Body of pancreas (tissue), 4 donors: ENCODE results near the gene RNF224. TPM values are rescaled to one million over a fixed set of nuclear protein-coding genes. Genes with fewer than 3 reads are reported as not detected.

Experiments used
- ATAC-seq: fragments of 150-250 bp; one replicate; pipeline ENCODE4 v1.9.1; 2016
- DNase-seq, 4 donors: peaks; one replicate each; pipeline ENCODE4 v3.0.0-alpha.2; 2019
- H3K27ac ChIP-seq, 4 donors: fragments of 200-600 bp; sonication (generic); 1 replicate in 3 of 4; 2 replicates in 1 of 4; pipeline versions ENCODE4 v1.5.1 to v1.6.1; 2016 to 2019; ENCODE audit warnings: mild to moderate bottlenecking in 1 of 4, mixed read lengths in 1 of 4, moderate library complexity in 1 of 4
- H3K27me3 ChIP-seq, 2 donors: fragments of 200-600 bp; sonication (generic); one replicate each; pipeline ENCODE4 v1.6.0; 2016; ENCODE audit warnings: mild to moderate bottlenecking in 1 of 2
- H3K36me3 ChIP-seq, 2 donors: fragments of 200-600 bp; sonication (generic); replicated peaks in 1 of 2; 2 replicates each; pipeline ENCODE4 v1.5.1; 2016; ENCODE audit warnings: low read depth in 2 of 2; ENCODE audit not compliant: insufficient read depth in 1 of 2
- H3K4me1 ChIP-seq: fragments of 200-600 bp; sonication (generic); one replicate; pipeline ENCODE4 v1.6.0; 2016
- H3K4me3 ChIP-seq, 2 donors: fragments of 200-600 bp; sonication (generic); 1 replicate in 1 of 2; 2 replicates in 1 of 2; pipeline ENCODE4 v1.5.1; 2016 to 2019
- H3K9me3 ChIP-seq, 3 donors: fragments of 200-600 bp; sonication (generic); 1 replicate in 2 of 3; 2 replicates in 1 of 3; pipeline ENCODE4 v1.5.1; 2016
- POLR2A ChIP-seq, 3 donors: fragments of 450-650 bp; IDR thresholded peaks; one replicate each; pipeline ENCODE4 v1.6.1; 2016; ENCODE audit warnings: antibody characterized with exemption in 3 of 3, mild to moderate bottlenecking in 2 of 3
- WGBS, 2 donors: methylation state at CpG; one replicate each; pipeline ENCODE4 v1.1.5; 2017; 5-methylcytosine and 5-hydroxymethylcytosine counted together
- intact Hi-C: fragments of 100-400 bp; cut with DNase I; formaldehyde crosslinking; loops from one replicate; pipeline ENCODE4 v1.15.1; 2023
- total RNA-seq, 2 donors: library from RNA; depleted of rRNA; stranded (reverse); fragments of >200 nt; gene quantifications; one replicate each; pipeline ENCODE4 v1.1.0, GENCODE V29; 2016
- TF ChIP-seq, protein P1 (sequence below), 7 experiments: fragments of 450-650 bp in 4 of 7; fragments of 200-600 bp in 3 of 7; sonication (generic) in 3 of 7; IDR thresholded peaks; one replicate each; pipeline ENCODE4 v1.5.1; 2016 to 2019; ENCODE audit warnings: antibody characterized with exemption in 7 of 7

The RNF224 gene
- total RNA-seq, 2 donors from 2014 or later, result 0.26 TPM; not detected in 1

DNA sequence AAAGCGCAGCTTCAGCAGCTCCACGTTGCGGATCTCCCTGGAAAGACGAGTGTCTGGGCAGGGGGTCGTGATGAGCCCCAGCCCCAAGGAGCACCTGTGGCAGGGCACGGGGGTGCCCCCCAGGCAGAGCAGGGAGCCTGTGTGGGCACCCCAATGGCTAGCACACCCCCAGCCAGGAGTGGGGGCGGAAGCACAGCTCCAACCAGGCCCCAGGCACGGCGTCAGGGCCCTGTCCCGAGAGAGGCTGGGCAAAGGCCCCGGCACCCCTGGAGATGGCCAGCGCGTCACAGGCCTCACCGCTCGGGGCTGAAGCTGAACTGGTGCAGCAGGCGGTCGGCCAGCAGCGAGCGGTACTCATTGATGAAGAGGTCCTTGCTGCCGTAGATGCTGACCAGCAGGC, 46.8 kb upstream of the RNF224 start:
- no peak for ATAC-seq
- WGBS, 2 donors, result 90 to 100% methylated on average over 3 to 18 of the region's 20 CpGs
- TF ChIP-seq, protein P1, sequence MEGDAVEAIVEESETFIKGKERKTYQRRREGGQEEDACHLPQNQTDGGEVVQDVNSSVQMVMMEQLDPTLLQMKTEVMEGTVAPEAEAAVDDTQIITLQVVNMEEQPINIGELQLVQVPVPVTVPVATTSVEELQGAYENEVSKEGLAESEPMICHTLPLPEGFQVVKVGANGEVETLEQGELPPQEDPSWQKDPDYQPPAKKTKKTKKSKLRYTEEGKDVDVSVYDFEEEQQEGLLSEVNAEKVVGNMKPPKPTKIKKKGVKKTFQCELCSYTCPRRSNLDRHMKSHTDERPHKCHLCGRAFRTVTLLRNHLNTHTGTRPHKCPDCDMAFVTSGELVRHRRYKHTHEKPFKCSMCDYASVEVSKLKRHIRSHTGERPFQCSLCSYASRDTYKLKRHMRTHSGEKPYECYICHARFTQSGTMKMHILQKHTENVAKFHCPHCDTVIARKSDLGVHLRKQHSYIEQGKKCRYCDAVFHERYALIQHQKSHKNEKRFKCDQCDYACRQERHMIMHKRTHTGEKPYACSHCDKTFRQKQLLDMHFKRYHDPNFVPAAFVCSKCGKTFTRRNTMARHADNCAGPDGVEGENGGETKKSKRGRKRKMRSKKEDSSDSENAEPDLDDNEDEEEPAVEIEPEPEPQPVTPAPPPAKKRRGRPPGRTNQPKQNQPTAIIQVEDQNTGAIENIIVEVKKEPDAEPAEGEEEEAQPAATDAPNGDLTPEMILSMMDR (IDR thresholded peaks at IDR 0.05), result no peak
- TF ChIP-seq POLR2A (IDR thresholded peaks at IDR 0.05), result no peak
- H3K36me3 ChIP-seq, result peaks cover 25 to 40% of the 10 kb centered on the region in 2 donors
- no peak overlapping the region for H3K4me3 ChIP-seq
- no peak overlapping the region for H3K27ac ChIP-seq
- H3K9me3 ChIP-seq, result no peaks in the 10 kb centered on the region
- intact Hi-C loops, result loop anchor here (5.0 kb wide), 1 partner anchor 48 kb away; no protein-coding TSS in a partner anchor
- no peaks in the 10 kb centered on the region for H3K27me3 ChIP-seq
- no peak for DNase-seq
- peaks cover under 1% of the 10 kb centered on the region for H3K4me1 ChIP-seq

DNA sequence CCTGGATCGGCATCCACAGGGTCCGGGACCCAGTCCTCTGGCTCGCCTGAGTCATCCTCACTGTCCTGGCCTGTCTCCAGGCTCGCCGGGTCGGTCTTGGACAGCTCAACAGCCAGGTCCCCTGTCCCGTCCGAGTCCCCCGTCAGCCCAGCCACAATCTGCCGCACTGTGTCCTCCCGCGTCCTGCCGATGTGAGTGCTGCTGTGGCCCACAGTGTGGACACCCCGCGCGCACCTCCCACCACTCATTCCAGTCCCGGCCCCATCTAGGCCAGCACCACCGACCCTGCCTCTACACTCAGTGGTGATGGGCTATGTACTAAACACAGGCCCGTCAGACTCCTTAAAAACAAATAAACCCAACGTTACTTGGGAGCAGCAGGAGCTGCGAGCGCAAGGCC, 45.6 kb upstream of the RNF224 start:
- Histone ChIP-seq H3K9me3 (no peaks in the 10 kb centered on the region), H3K27ac (no peak overlapping the region), H3K36me3 (peaks cover 25 to 40% of the 10 kb centered on the region in 2 donors), H3K27me3 (no peaks in the 10 kb centered on the region), H3K4me3 (no peak overlapping the region), H3K4me1 (peaks cover 13% of the 10 kb centered on the region)
- intact Hi-C loops, result loop anchor here (5.0 kb wide), 1 partner anchor 49 kb away; no protein-coding TSS in a partner anchor
- TF ChIP-seq, protein P1 (IDR thresholded peaks at IDR 0.05), result no peak
- no peak for TF ChIP-seq POLR2A (IDR thresholded peaks at IDR 0.05)
- 92 to 94% methylated on average over 18 to 22 of the region's 22 CpGs for WGBS, 2 donors
- ATAC-seq (no peak), DNase-seq (no peak)

DNA sequence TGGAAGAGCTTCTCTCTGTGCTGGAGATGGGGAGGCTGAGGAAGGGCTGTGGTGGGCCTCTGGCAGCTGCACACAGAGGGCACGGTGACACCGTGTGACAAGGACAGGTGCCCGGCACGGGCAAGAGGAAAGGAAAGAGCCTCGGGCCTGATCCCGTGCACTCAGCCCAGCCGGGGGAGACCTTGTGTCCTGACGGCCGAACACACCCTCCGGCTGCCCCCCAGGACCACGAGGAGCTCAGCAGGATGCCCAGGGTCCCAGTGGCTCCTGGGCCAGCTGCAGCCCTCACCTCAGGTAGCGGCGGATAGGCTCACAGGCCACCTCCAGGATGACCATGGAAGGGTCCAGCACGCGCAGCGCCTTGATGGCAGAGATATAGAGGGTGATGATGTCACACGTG, 44.5 kb upstream of the RNF224 start:
- WGBS, 2 donors, result 88 to 98% methylated on average over 5 to 14 of the region's 17 CpGs
- peaks cover 25 to 40% of the 10 kb centered on the region in 2 donors for H3K36me3 ChIP-seq
- no peak overlapping the region for H3K4me3 ChIP-seq
- intact Hi-C loops, result loop anchor here (5.0 kb wide), 1 partner anchor 51 kb away; no protein-coding TSS in a partner anchor
- no peak overlapping the region for H3K27ac ChIP-seq
- DNase-seq (no peak), ATAC-seq (no peak)
- TF ChIP-seq POLR2A (IDR thresholded peaks at IDR 0.05), result no peak
- TF ChIP-seq, protein P1 (IDR thresholded peaks at IDR 0.05), result no peak
- H3K27me3 ChIP-seq, result no peaks in the 10 kb centered on the region
- no peaks in the 10 kb centered on the region for H3K9me3 ChIP-seq
- H3K4me1 ChIP-seq, result peaks cover 24% of the 10 kb centered on the region

DNA sequence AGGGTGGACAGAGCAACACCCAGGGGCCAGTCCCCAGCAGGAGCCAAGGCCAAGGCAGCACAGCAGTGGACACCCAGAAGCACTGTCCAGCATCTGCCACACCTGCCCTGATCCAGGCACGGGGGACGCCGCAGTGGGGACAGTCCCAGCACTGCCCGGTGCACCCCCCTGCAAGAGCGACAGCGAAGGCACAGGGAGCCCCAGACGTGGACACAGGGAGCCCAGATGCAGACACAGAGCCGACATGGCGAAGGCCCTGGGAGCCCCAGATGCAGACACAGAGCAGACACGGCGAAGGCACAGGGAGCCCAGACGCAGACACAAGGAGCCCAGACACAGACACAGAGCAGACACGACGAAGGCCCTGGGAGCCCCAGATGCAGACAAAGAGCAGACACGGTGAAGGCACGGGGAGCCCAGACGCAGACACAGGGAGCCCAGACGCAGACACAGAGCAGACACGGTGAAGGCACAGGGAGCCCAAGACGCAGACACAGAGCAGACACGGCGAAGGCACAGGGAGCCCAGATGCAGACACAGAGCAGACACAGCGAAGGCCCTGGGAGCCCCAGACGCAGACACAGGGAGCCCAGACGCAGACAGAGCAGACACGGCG, 43.2 kb upstream of the RNF224 start:
- peaks cover 25 to 38% of the 10 kb centered on the region in 2 donors for H3K36me3 ChIP-seq
- intact Hi-C loops, result loop anchor here (5.0 kb wide), 1 partner anchor 52 kb away; no protein-coding TSS in a partner anchor
- H3K9me3 ChIP-seq, result no peaks in the 10 kb centered on the region

More for the DNA sequence above, 43.2 kb upstream of the RNF224 start:
- Histone ChIP-seq H3K27me3 (no peaks in the 10 kb centered on the region), H3K4me1 (peaks cover 28% of the 10 kb centered on the region), H3K4me3 (no peak overlapping the region), H3K27ac (no peak overlapping the region)
- DNase-seq, result no peak
- no peak for ATAC-seq
- no peak for TF ChIP-seq POLR2A (IDR thresholded peaks at IDR 0.05)
- TF ChIP-seq, protein P1 (IDR thresholded peaks at IDR 0.05), result no peak
- WGBS, 2 donors, result 87 to 92% methylated on average over 20 to 27 of the region's 27 CpGs
